MM.1S (cell line): Measurements from ENCODE around the gene FAM131A.

Experiments used
- DNase-seq: peaks from one replicate; pipeline ENCODE4 v3.0.0-alpha.2; 2015
- H2AFZ ChIP-seq: fragments of 300-600 bp; sonication (generic); 2 replicates; pipeline ENCODE4 v1.6.0; 2016; ENCODE audit warnings: antibody characterized with exemption, low read length
- H3F3A ChIP-seq: fragments of 300-600 bp; sonication (generic); 2 replicates; pipeline ENCODE4 v1.6.1; 2016; ENCODE audit warnings: mild to moderate bottlenecking, antibody characterized with exemption, low read length, moderate library complexity, mixed read lengths; ENCODE audit not compliant: insufficient read depth
- H3K27ac ChIP-seq: fragments of 300-600 bp; sonication (generic); 2 replicates; pipeline ENCODE4 v1.5.1; 2016; ENCODE audit warnings: mild to moderate bottlenecking, low read length
- H3K27me3 ChIP-seq: fragments of 300-600 bp; sonication (generic); replicated peaks from 2 replicates; pipeline ENCODE4 v1.6.0; 2016; ENCODE audit warnings: low read length; ENCODE audit not compliant: insufficient read depth
- H3K36me3 ChIP-seq: fragments of 300-600 bp; sonication (generic); replicated peaks from 2 replicates; pipeline ENCODE4 v1.6.1; 2016; ENCODE audit warnings: mild to moderate bottlenecking, low read length, mixed read lengths; ENCODE audit not compliant: insufficient read depth
- H3K4me1 ChIP-seq: fragments of 300-600 bp; sonication (generic); 2 replicates; pipeline ENCODE4 v1.6.1; 2016; ENCODE audit warnings: low read length, mixed read lengths
- H3K4me2 ChIP-seq: fragments of 300-600 bp; sonication (generic); 2 replicates; pipeline ENCODE4 v1.6.0; 2016; ENCODE audit warnings: low read depth, low read length
- H3K4me3 ChIP-seq: fragments of 300-600 bp; sonication (generic); 2 replicates; pipeline ENCODE4 v1.5.1; 2016; ENCODE audit warnings: low read length, mixed read lengths
- H3K79me2 ChIP-seq: fragments of 300-600 bp; sonication (generic); 2 replicates; pipeline ENCODE4 v1.6.1; 2016; ENCODE audit warnings: mixed run types, low read length, mixed read lengths
- H3K9ac ChIP-seq: fragments of 300-600 bp; sonication (generic); 2 replicates; pipeline ENCODE4 v1.6.1; 2016; ENCODE audit warnings: low read length, mixed read lengths
- H3K9me2 ChIP-seq: fragments of 300-600 bp; sonication (generic); replicated peaks from 2 replicates; pipeline ENCODE4 v1.6.1; 2016; ENCODE audit warnings: mild to moderate bottlenecking, low read length, mixed read lengths; ENCODE audit not compliant: insufficient read depth
- H3K9me3 ChIP-seq: fragments of 300-600 bp; sonication (generic); replicated peaks from 2 replicates; pipeline ENCODE4 v1.6.1; 2016; ENCODE audit warnings: mild to moderate bottlenecking, low read length, mixed read lengths; ENCODE audit not compliant: insufficient read depth
- H4K20me1 ChIP-seq: fragments of 300-600 bp; sonication (generic); 2 replicates; pipeline ENCODE4 v1.6.1; 2016; ENCODE audit warnings: mild to moderate bottlenecking, low read length, moderate library complexity, mixed read lengths; ENCODE audit not compliant: insufficient read depth
- CTCF ChIP-seq: fragments of 300-600 bp; sonication (generic); IDR thresholded peaks from 2 replicates; pipeline ENCODE4 v1.5.1; 2016; ENCODE audit warnings: antibody characterized with exemption, low read length, mixed read lengths
- EZH2 ChIP-seq: fragments of 300-600 bp; sonication (generic); optimal IDR thresholded peaks from 2 replicates; pipeline ENCODE3; 2017; ENCODE audit warnings: low read depth, mild to moderate bottlenecking, antibody characterized with exemption, low read length, mixed read lengths
- EZH2phosphoT487 ChIP-seq: fragments of 300-600 bp; sonication (generic); IDR thresholded peaks from 2 replicates; pipeline ENCODE4 v1.6.1; 2018; ENCODE audit warnings: antibody characterized with exemption, low read length

FAM131A gene

GRCh38 chr3:184335661-184336546, 1.5 kb upstream of the FAM131A start:
- H3K4me3 ChIP-seq = peak overlapping the region; percentile 73
- H3K9me3 ChIP-seq = no peaks in the 10 kb centered on the region
- no peaks in the 10 kb centered on the region for H3K9me2 ChIP-seq
- TF ChIP-seq EZH2 = no peak
- TF ChIP-seq EZH2phosphoT487 = no peak
- no peak for TF ChIP-seq CTCF
- H4K20me1 ChIP-seq = peaks cover 35% of the 10 kb centered on the region
- H3K36me3 ChIP-seq = peaks cover 19% of the 10 kb centered on the region
- H3K9ac ChIP-seq = peak overlapping the region; percentile 59; the same call in 1 of the 2 replicates
- H2AFZ ChIP-seq = peak overlapping the region; percentile 71
- peak overlapping the region; percentile 57 for H3K27ac ChIP-seq
- peak; percentile 78 for DNase-seq
- H3K4me1 ChIP-seq = 0 out of 2 replicates have a peak, but pooled peaks cover 4% of the 10 kb centered on the region
- H3K79me2 ChIP-seq = peaks cover 26% of the 10 kb centered on the region
- peak overlapping the region; percentile 69 for H3K4me2 ChIP-seq
- H3F3A ChIP-seq = peaks cover 44% of the 10 kb centered on the region
- no peaks in the 10 kb centered on the region for H3K27me3 ChIP-seq

- H3K27ac ChIP-seq = no peak overlapping the region
- peaks cover 36% of the 10 kb centered on the region for H3F3A ChIP-seq
- H3K4me2 ChIP-seq = peak overlapping the region; percentile 69
- peaks cover 17% of the 10 kb centered on the region for H3K79me2 ChIP-seq
- H3K9me2 ChIP-seq = no peaks in the 10 kb centered on the region
- H3K27me3 ChIP-seq = no peaks in the 10 kb centered on the region
- peak overlapping the region; percentile 59; the same call in 1 of the 2 replicates for H3K9ac ChIP-seq
- peaks cover 30% of the 10 kb centered on the region for H4K20me1 ChIP-seq
- H3K4me1 ChIP-seq = 0 out of 2 replicates have a peak, but pooled peaks cover 4% of the 10 kb centered on the region
- H3K9me3 ChIP-seq = no peaks in the 10 kb centered on the region
- H3K36me3 ChIP-seq = peaks cover 11% of the 10 kb centered on the region
- no peak for TF ChIP-seq EZH2
- no peak for TF ChIP-seq CTCF
- no peak for TF ChIP-seq EZH2phosphoT487
- H3K4me3 ChIP-seq = peak overlapping the region; percentile 73
- DNase-seq = no peak
- no peak overlapping the region for H2AFZ ChIP-seq
Observed at GRCh38 chr3:184336547-184337398, 627 bp upstream of the FAM131A start.

GRCh38 chr3:184337981-184338380, 581 bp downstream of the FAM131A start:
- H3K36me3 ChIP-seq = no peaks in the 10 kb centered on the region
- 0 out of 2 replicates have a peak, but pooled peaks cover 4% of the 10 kb centered on the region for H3K4me1 ChIP-seq
- H3F3A ChIP-seq = peaks cover 24% of the 10 kb centered on the region
- no peaks in the 10 kb centered on the region for H3K27me3 ChIP-seq
- no peak overlapping the region for H3K4me2 ChIP-seq
- peaks cover 5% of the 10 kb centered on the region; the same call in 1 of the 2 replicates for H3K79me2 ChIP-seq
- TF ChIP-seq EZH2phosphoT487 = no peak
- no peak for TF ChIP-seq EZH2
- TF ChIP-seq CTCF = no peak
- no peak overlapping the region for H3K4me3 ChIP-seq
- no peak overlapping the region for H3K27ac ChIP-seq
- H3K9ac ChIP-seq = no peak overlapping the region
- H3K9me3 ChIP-seq = no peaks in the 10 kb centered on the region
- DNase-seq = no peak
- H3K9me2 ChIP-seq = no peaks in the 10 kb centered on the region
- no peak overlapping the region for H2AFZ ChIP-seq
- H4K20me1 ChIP-seq = peaks cover 18% of the 10 kb centered on the region; the same call in 1 of the 2 replicates
